H1 (cell line): Measurements from ENCODE around the gene TTBK1. TPM values are rescaled to one million over a fixed set of nuclear protein-coding genes. Genes with fewer than 3 reads are reported as not detected.
A peak's percentile ranks its signal among the peaks of the same experiment; 100 is the strongest.

Source experiments
- ASH2L ChIP-seq: fragments of 200-600, 300-600 bp; sonication (generic); IDR thresholded peaks from one replicate; pipeline ENCODE4 v1.7.1; 2017; ENCODE audit warnings: low read length
- BACH1 ChIP-seq: IDR thresholded peaks from 2 replicates; pipeline ENCODE4 v1.6.1; 2012; ENCODE audit warnings: low read length, improper control_type of control experiment
- CBX8 ChIP-seq: fragments of 300-800, 300-1000 bp; sonication (generic); IDR thresholded peaks from 2 replicates; pipeline ENCODE4 v1.7.1; 2016; ENCODE audit warnings: low read depth, low read length, borderline replicate concordance
- CTBP2 ChIP-seq: IDR thresholded peaks from 2 replicates; pipeline ENCODE4 v1.7.0; 2011; ENCODE audit warnings: borderline replicate concordance, mild to moderate bottlenecking, moderate library complexity, mixed read lengths, low read length; ENCODE audit not compliant: insufficient read depth, insufficient read length
- CTCF ChIP-seq, 3 experiments: IDR thresholded peaks; 1 replicate in 2 of 3; 2 replicates in 1 of 3; pipeline versions ENCODE4 v1.5.1 to v1.6.1; 2011; ENCODE audit warnings: low read length in 3 of 3, mild to moderate bottlenecking in 3 of 3, inconsistent platforms in 2 of 3, low read depth in 1 of 3, moderate library complexity in 1 of 3; ENCODE audit not compliant: insufficient read depth in 1 of 3; ENCODE audit errors: control extremely low read depth in 1 of 3
- EGR1 ChIP-seq: IDR thresholded peaks from 2 replicates; pipeline ENCODE4 v1.6.1; 2011; ENCODE audit warnings: low read depth, low read length, borderline replicate concordance
- JUND ChIP-seq: IDR thresholded peaks from 2 replicates; pipeline ENCODE4 v1.6.1; 2011; ENCODE audit warnings: mild to moderate bottlenecking, improper control_type of control experiment, low read length
- MAFK ChIP-seq: IDR thresholded peaks from 2 replicates; pipeline ENCODE4 v1.6.1; 2012; ENCODE audit warnings: low read depth, mild to moderate bottlenecking, improper control_type of control experiment, low read length
- MAX ChIP-seq: IDR thresholded peaks from 2 replicates; pipeline ENCODE4 v1.6.1; 2012; ENCODE audit warnings: inconsistent platforms
- NANOG ChIP-seq: IDR thresholded peaks from 2 replicates; pipeline ENCODE4 v1.6.1; 2011; ENCODE audit warnings: low read length, low read depth, mild to moderate bottlenecking, inconsistent platforms; ENCODE audit not compliant: insufficient read depth, poor library complexity, severe bottlenecking
- PHF8 ChIP-seq: fragments of 200-600 bp; sonication (generic); conservative IDR thresholded peaks from 2 replicates; pipeline ENCODE4 v1.7.1; 2012; ENCODE audit warnings: low read depth, mild to moderate bottlenecking, inconsistent platforms, low read length, moderate library complexity
- RNF2 ChIP-seq: fragments of 200-900, 300-1000 bp; sonication (generic); IDR thresholded peaks from 2 replicates; pipeline ENCODE4 v1.7.1; 2016; ENCODE audit warnings: borderline replicate concordance, low read depth, mild to moderate bottlenecking, antibody characterized with exemption, low read length; ENCODE audit not compliant: poor library complexity, severe bottlenecking; ENCODE audit errors: missing control alignments
- SIRT6 ChIP-seq: IDR thresholded peaks from one replicate; pipeline ENCODE4 v1.7.1; 2012; ENCODE audit warnings: low read length, inconsistent platforms
- SP2 ChIP-seq: IDR thresholded peaks from 2 replicates; pipeline ENCODE4 v1.6.1; 2012; ENCODE audit warnings: mild to moderate bottlenecking, low read length, inconsistent platforms
- TCF12 ChIP-seq: IDR thresholded peaks from 2 replicates; pipeline ENCODE4 v1.6.1; 2011; ENCODE audit warnings: low read depth, mild to moderate bottlenecking, low read length
- TEAD4 ChIP-seq: IDR thresholded peaks from 2 replicates; pipeline ENCODE4 v1.6.1; 2012; ENCODE audit warnings: low read depth, low read length, inconsistent platforms, mixed read lengths
- USF2 ChIP-seq: IDR thresholded peaks from 2 replicates; pipeline ENCODE4 v1.6.1; 2011; ENCODE audit warnings: low read length, improper control_type of control experiment
- polyA plus RNA-seq, 7 experiments: library from polyadenylated mRNA; depleted of rRNA in 3 of 7; stranded (reverse) in 5 of 7; unstranded in 2 of 7; fragments of >200 nt in 5 of 7; fragments of 200-250 nt in 2 of 7; gene quantifications; 1 replicate in 5 of 7; 2 replicates in 1 of 7; 4 replicates in 1 of 7; pipeline versions ENCODE4 v1.2.1 to v1.2.3, GENCODE V29; 2011 to 2013; ENCODE audit warnings: missing spikeins in 2 of 7, mixed read lengths in 2 of 7
- total RNA-seq: library from RNA; stranded (reverse); fragmentation: NEBNext Ultra II Directional; extraction: Animal tissue kit (Norgen Biotek cat#: 25700); gene quantifications from 2 replicates; pipeline ENCODE4 v1.2.1, GENCODE V29; 2021
- TF ChIP-seq, protein P1 (sequence below): IDR thresholded peaks from 2 replicates; pipeline ENCODE4 v1.6.1; 2012; ENCODE audit warnings: low read length, inconsistent platforms

Gene TTBK1
- total and polyA plus RNA-seq, 2 of the 8 experiments (the other 6 are each of a cell fraction or from before 2014, with no cell fraction given), result 0.53 to 1.6 TPM

DNA sequence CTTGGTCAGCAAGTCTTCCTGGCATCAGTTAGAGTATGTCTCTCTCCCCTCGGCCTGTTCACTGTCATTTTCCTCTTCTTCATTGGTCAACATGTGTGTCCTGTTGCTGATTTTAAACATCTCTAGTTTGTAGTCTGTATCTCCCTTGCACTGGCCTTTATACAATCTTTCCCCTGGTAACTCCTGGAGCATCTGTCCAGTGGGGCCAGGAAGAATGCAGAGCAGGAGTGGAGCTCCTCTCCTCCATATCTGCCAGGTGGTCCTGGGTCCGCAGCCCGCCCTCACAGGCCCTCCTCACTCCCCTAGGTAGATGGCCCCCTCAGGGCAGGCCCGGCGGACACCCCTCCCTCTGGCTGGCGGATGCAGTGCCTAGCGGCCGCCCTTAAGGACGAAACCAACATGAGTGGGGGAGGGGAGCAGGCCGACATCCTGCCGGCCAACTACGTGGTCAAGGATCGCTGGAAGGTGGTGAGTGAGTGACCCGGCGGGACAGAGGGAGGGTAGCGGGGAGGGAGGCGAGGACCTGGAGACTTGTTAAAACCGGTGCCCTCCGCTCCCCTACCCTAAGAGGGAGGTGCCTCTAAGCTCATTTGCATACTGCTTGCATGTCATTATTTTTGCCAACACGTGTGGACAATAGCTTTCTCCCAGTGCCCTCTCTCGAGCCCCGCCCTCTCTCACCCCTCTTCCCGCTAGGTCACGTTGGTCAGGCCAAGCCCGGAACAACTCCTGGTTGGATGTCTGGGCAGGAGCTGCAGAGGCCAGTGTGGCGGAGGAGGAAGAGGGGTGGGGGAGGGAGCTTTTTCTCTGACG is 3.2 kb downstream of the TTBK1 start (continued):
- TF ChIP-seq ASH2L (no peak), MAX (peak; percentile 36), NANOG (no peak), MAFK (no peak), JUND (no peak), BACH1 (peak; percentile 19; the same call in 1 of the 2 replicates), SP2 (no peak), PHF8 (0 out of 2 replicates have a peak, but pooled peaks have one; percentile 38), RNF2 (no peak), TEAD4 (no peak), CTBP2 (no peak), CBX8 (no peak), SIRT6 (no peak), CTCF (IDR thresholded peaks at IDR 0.05; ENCODE audit: control extremely low read depth in 1 of 3, insufficient read depth in 1 of 3, low read depth in 1 of 3, low read length in 3 of 3) (no peak), USF2 (peak; percentile 55; the same call in 1 of the 2 replicates), TCF12 (no peak), EGR1 (no peak)
- TF ChIP-seq, protein P1, sequence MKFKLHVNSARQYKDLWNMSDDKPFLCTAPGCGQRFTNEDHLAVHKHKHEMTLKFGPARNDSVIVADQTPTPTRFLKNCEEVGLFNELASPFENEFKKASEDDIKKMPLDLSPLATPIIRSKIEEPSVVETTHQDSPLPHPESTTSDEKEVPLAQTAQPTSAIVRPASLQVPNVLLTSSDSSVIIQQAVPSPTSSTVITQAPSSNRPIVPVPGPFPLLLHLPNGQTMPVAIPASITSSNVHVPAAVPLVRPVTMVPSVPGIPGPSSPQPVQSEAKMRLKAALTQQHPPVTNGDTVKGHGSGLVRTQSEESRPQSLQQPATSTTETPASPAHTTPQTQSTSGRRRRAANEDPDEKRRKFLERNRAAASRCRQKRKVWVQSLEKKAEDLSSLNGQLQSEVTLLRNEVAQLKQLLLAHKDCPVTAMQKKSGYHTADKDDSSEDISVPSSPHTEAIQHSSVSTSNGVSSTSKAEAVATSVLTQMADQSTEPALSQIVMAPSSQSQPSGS, result no peak
